SH-SY5Y (cell line): Measurements from ENCODE around the gene COX6A1.

Experiments
- GATA2 ChIP-seq: IDR thresholded peaks from 2 replicates; pipeline ENCODE4 v1.6.1; 2011; ENCODE audit warnings: mild to moderate bottlenecking, low read depth, low read length
- GATA3 ChIP-seq: IDR thresholded peaks from 2 replicates; pipeline ENCODE4 v1.6.1; 2011; ENCODE audit warnings: low read depth, mild to moderate bottlenecking, low read length, moderate library complexity

- TF ChIP-seq GATA3 (no peak), GATA2 (no peak)
These were observed 12.1 kb upstream of the COX6A1 start for GRCh38 chr12:120425797-120426196.
